ENCODE data around the gene ZNF436. TPM values are rescaled to one million over a fixed set of nuclear protein-coding genes. Genes with fewer than 3 reads are reported as not detected.

Gene ZNF436
- total RNA-seq, 1 experiment from 2014 or later: 0.52 TPM

DNA sequence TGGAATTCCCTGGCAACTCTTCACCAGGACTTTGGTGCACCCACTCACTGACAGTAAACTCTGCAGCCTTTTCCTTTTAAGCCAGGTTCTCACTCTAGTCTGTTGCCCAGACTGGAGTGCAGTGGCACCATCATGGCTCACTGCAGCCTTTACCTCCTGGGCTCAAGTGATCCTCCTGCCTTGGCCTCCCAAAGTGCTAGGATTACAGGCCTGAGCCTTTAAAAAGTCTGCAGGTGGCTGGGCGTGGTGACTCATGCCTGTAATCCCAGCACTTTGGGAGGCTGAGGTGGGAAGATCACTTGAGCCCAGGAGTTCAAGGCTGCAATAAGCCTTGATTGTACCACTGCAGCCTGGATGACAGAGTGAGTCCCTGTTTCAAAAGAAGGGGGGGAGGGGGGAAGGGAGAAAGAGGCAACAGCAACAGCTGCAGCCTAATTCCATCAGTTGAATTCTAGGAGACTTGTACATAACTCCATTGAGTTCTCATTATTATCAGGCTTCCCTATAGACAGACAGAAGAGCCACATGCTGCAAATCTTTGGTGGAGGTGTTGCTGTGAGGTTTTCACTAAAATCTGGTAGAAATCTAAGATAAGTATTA is 17.4 kb downstream of the ZNF436 start:
- H3K18ac ChIP-seq (ENCODE audit: insufficient read length, low read depth, low read length): no peak overlapping the region
- H3K27me3 Mint-ChIP-seq (ENCODE audit: low read depth): peaks cover 100% of the 10 kb centered on the region
- no peak overlapping the region for H3K23ac ChIP-seq (ENCODE audit: insufficient read length, low read depth, low read length)
- H3K4ac ChIP-seq (ENCODE audit: low read depth, low read length): no peak overlapping the region
- no peak overlapping the region for H2BK120ac ChIP-seq (ENCODE audit: low read depth, low read length, poor library complexity, severe bottlenecking)
- H3K27ac Mint-ChIP-seq: no peak overlapping the region
- H2BK15ac ChIP-seq (ENCODE audit: low read depth, low read length): no peak overlapping the region
- no peak overlapping the region for H3K27ac ChIP-seq (ENCODE audit: insufficient read length, low read depth, low read length)
- no peak overlapping the region for H4K5ac ChIP-seq (ENCODE audit: insufficient read length, low read depth, low read length)
- no peaks in the 10 kb centered on the region for H3K4me1 ChIP-seq (ENCODE audit: insufficient read depth, low read length)
- no peak overlapping the region for H3K4me3 Mint-ChIP-seq
- no peak overlapping the region for H2BK20ac ChIP-seq (ENCODE audit: low read depth, low read length, poor library complexity, severe bottlenecking)
- H3K9me3 ChIP-seq (ENCODE audit: control insufficient read depth, low read depth, low read length): no peaks in the 10 kb centered on the region
- no peak overlapping the region for H3K14ac ChIP-seq (ENCODE audit: insufficient read depth, low read length)
- H2BK5ac ChIP-seq (ENCODE audit: insufficient read length, low read length): no peak overlapping the region
- no peak overlapping the region for H3K9ac ChIP-seq (ENCODE audit: extremely low read depth, insufficient read length, low read length)
- no peak overlapping the region for H3K4me2 ChIP-seq (ENCODE audit: insufficient read depth, insufficient read length, low read length)
- peaks cover 3 to 6% of the 10 kb centered on the region in 2 experiments; a peak in 4 of 5 replicates for H3K9me3 Mint-ChIP-seq
- no peak overlapping the region for H4K8ac ChIP-seq (replicated peaks; ENCODE audit: insufficient read length, low read depth, low read length)
- peaks cover 63% of the 10 kb centered on the region for H3K27me3 ChIP-seq (ENCODE audit: insufficient read depth, low read length)
- no peaks in the 10 kb centered on the region for H4K20me1 ChIP-seq (ENCODE audit: control insufficient read depth, insufficient read depth, insufficient read length)
- no CpG with 5 or more reads among the region's 1 CpG for WGBS (ENCODE audit: extremely low coverage, insufficient read length, low lambda C conversion rate)
- H2AK5ac ChIP-seq (ENCODE audit: insufficient read length, low read length): no peak overlapping the region
- H4K91ac ChIP-seq (ENCODE audit: insufficient read length, low read depth, low read length): no peak overlapping the region
- no peak overlapping the region for H3T11ph ChIP-seq (ENCODE audit: low read length)
- H2AFZ ChIP-seq (ENCODE audit: low read length): no peak overlapping the region
- H3K79me1 ChIP-seq (ENCODE audit: insufficient read depth, low read depth, low read length, poor library complexity, severe bottlenecking): no peaks in the 10 kb centered on the region
- H3K4me1 Mint-ChIP-seq: no peaks in the 10 kb centered on the region
- no peak overlapping the region for H3K56ac ChIP-seq (ENCODE audit: insufficient read length, low read depth, low read length)
- TF ChIP-seq, protein P1, sequence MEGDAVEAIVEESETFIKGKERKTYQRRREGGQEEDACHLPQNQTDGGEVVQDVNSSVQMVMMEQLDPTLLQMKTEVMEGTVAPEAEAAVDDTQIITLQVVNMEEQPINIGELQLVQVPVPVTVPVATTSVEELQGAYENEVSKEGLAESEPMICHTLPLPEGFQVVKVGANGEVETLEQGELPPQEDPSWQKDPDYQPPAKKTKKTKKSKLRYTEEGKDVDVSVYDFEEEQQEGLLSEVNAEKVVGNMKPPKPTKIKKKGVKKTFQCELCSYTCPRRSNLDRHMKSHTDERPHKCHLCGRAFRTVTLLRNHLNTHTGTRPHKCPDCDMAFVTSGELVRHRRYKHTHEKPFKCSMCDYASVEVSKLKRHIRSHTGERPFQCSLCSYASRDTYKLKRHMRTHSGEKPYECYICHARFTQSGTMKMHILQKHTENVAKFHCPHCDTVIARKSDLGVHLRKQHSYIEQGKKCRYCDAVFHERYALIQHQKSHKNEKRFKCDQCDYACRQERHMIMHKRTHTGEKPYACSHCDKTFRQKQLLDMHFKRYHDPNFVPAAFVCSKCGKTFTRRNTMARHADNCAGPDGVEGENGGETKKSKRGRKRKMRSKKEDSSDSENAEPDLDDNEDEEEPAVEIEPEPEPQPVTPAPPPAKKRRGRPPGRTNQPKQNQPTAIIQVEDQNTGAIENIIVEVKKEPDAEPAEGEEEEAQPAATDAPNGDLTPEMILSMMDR (conservative IDR thresholded peaks at IDR 0.05): no peak
- H2BK12ac ChIP-seq (ENCODE audit: insufficient read length, low read depth, low read length): no peak overlapping the region
- no peaks in the 10 kb centered on the region for H3K23me2 ChIP-seq (ENCODE audit: insufficient read length, low read depth, low read length, poor library complexity, severe bottlenecking)
- no peaks in the 10 kb centered on the region for H3K79me2 ChIP-seq (ENCODE audit: insufficient read depth, low read length)
- no peaks in the 10 kb centered on the region for H3K36me3 Mint-ChIP-seq (ENCODE audit: insufficient read depth in 1 of 3, low read depth in 3 of 3)
- no peak for DNase-seq

Data from H9 (cell line).